Cardiac muscle cell (in vitro differentiated cells and primary cell): Measurements from ENCODE around the gene IER2. TPM values are rescaled to one million over a fixed set of nuclear protein-coding genes. Genes with fewer than 3 reads are reported as not detected.

Experiments
- DNase-seq, 2 donors: peaks; one replicate each; pipeline versions ENCODE4 v3.0.0 to v3.0.0-alpha.2; 2010 to 2017; ENCODE audit warnings: low read depth in 1 of 2, low spot score in 1 of 2
- H3K27ac ChIP-seq: fragments of 200-600 bp; sonication (generic); 2 replicates; pipeline ENCODE4 v1.5.1; 2016
- H3K27me3 ChIP-seq: fragments of 200-600 bp; sonication (generic); 2 replicates; pipeline ENCODE4 v1.6.0; 2016; ENCODE audit warnings: control low read depth
- H3K36me3 ChIP-seq: fragments of 200-600 bp; sonication (generic); 2 replicates; pipeline ENCODE4 v1.5.1; 2016; ENCODE audit warnings: control low read depth
- H3K4me1 ChIP-seq: fragments of 200-600 bp; sonication (generic); 2 replicates; pipeline ENCODE4 v1.8.1; 2017; ENCODE audit warnings: low read depth, mild to moderate bottlenecking, mixed run types
- H3K4me3 ChIP-seq: fragments of 200-600 bp; sonication (generic); 2 replicates; pipeline ENCODE4 v1.5.1; 2016; ENCODE audit warnings: mild to moderate bottlenecking
- H3K9me3 ChIP-seq: fragments of 200-600 bp; sonication (generic); 2 replicates; pipeline ENCODE4 v1.5.1; 2017; ENCODE audit warnings: low read depth, mild to moderate bottlenecking, control low read depth
- polyA plus RNA-seq: library from polyadenylated mRNA; unstranded; fragments of >200 nt; fragmentation: Nextera tagmentation; extraction: Ambion mirVana; gene quantifications from 2 replicates; pipeline ENCODE4 v1.2.1, GENCODE V29; 2016
- total RNA-seq: library from RNA; depleted of rRNA; stranded (reverse); fragments of >200 nt; gene quantifications from 2 replicates; pipeline ENCODE4 v1.2.3, GENCODE V29; 2016
- TF ChIP-seq, protein P1 (sequence below): IDR thresholded peaks from 2 replicates; pipeline ENCODE4 v1.5.1; 2012; ENCODE audit warnings: low read depth, mild to moderate bottlenecking, low read length

Gene IER2
- total and polyA plus RNA-seq, 2 experiments from 2014 or later, result 77.6 to 110 TPM

DNA sequence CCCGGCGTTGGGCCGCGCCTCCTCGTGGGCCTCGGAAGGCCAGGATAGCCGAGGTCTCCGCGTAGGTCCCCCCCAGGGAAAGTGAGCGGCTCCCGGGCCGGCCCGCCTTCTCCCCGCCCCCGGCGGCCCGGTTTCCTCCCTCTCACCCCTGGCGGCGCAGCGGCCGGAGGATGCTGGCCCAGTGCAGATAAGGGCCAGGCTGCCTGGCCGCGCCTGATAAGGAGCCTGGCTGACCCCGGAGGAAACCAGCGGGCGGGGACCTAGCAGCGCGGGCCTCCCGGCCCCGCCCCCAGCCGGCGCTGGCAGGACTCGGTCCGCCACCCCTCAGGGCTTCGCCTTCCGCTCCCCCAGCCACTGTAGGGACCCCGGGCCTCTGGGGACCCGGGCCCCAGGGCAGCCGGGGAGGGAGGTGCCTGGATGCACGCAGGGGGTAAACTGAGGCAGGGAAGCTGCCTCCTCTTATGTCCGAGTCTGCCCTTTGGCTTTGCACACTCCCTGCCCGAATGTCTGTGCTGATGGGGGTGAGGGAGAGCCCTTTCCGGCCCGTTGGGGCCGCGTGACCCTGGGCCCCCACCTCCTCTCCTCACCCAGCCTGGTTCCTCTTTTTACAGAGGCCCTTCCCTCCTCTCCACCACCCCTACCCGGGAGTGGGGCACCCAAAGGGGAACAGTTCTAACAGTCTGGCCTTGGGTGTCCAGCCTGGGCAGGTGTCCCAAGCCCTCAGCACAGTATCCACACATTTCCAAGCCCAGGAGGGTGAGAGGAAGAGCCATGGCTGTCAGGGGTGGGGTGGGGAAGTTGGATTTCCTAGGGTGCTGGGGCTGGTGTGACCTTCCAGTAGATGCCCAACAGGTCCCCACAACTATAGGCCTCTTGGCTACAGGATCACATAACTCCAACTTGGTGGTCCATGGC is 47.3 kb upstream of the IER2 start, which contains the start of gene LYL1:
TSS of gene LYL1 (minus strand) at position 193 of the 915 bp plus-strand sequence. CDS start 1,687 bp downstream, outside the sequence.
- TF ChIP-seq, protein P1, sequence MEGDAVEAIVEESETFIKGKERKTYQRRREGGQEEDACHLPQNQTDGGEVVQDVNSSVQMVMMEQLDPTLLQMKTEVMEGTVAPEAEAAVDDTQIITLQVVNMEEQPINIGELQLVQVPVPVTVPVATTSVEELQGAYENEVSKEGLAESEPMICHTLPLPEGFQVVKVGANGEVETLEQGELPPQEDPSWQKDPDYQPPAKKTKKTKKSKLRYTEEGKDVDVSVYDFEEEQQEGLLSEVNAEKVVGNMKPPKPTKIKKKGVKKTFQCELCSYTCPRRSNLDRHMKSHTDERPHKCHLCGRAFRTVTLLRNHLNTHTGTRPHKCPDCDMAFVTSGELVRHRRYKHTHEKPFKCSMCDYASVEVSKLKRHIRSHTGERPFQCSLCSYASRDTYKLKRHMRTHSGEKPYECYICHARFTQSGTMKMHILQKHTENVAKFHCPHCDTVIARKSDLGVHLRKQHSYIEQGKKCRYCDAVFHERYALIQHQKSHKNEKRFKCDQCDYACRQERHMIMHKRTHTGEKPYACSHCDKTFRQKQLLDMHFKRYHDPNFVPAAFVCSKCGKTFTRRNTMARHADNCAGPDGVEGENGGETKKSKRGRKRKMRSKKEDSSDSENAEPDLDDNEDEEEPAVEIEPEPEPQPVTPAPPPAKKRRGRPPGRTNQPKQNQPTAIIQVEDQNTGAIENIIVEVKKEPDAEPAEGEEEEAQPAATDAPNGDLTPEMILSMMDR, result no peak
- peaks cover 7% of the 10 kb centered on the region for H3K4me1 ChIP-seq
- peak within 1 kb of the TSS; percentile 8 for H3K4me3 ChIP-seq
- H3K27ac ChIP-seq, result no peak within 1 kb of the TSS
- peaks cover 39% of the 10 kb centered on the region for H3K27me3 ChIP-seq
- peak; percentile 84 to 89 for DNase-seq
- no peaks in the 10 kb centered on the region for H3K9me3 ChIP-seq
- H3K36me3 ChIP-seq, result no peaks in the 10 kb centered on the region

DNA sequence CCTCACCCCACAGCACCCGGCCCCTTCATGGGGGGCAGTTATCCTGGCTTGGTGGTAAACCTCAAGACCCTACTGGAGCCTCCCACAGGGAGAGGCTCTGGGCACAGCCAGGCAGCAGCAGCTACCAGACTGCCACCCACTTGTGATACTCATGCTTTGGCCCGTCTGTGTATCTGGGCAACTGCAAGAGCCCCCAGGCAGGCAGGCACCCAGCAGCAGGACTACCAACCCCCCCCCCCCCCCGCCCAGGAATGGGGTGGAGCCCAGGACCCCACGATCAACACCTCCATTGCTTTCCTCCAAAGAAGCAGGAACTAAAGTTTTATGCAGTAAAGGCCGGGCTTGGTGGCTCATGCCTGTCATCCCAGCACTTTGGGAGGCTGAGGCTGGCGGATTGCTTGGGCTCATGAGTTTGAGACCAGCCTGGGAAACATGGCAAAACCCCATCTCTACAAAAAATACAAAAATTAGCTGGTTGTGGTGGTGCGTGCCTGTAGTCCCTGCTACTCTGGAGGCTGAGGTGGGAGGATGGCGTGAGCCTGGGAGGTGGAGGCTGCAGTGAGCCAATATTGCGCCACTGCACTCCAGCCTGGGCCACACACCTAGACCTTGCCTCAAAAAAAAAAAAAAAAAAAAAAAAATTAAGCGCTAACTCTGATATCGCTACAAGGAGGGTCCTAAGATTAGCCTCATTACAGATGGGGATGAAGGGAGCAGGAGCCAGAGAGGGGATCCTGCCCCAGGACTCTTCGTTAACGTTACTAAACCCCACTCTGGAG is 46.4 kb upstream of the IER2 start:
- no peaks in the 10 kb centered on the region for H3K9me3 ChIP-seq
- H3K4me1 ChIP-seq, result peaks cover 7% of the 10 kb centered on the region
- H3K36me3 ChIP-seq, result no peaks in the 10 kb centered on the region
- peaks cover 31% of the 10 kb centered on the region for H3K27me3 ChIP-seq
- no peak for DNase-seq
- no peak overlapping the region for H3K27ac ChIP-seq
- no peak overlapping the region for H3K4me3 ChIP-seq
- TF ChIP-seq, protein P1, result no peak

DNA sequence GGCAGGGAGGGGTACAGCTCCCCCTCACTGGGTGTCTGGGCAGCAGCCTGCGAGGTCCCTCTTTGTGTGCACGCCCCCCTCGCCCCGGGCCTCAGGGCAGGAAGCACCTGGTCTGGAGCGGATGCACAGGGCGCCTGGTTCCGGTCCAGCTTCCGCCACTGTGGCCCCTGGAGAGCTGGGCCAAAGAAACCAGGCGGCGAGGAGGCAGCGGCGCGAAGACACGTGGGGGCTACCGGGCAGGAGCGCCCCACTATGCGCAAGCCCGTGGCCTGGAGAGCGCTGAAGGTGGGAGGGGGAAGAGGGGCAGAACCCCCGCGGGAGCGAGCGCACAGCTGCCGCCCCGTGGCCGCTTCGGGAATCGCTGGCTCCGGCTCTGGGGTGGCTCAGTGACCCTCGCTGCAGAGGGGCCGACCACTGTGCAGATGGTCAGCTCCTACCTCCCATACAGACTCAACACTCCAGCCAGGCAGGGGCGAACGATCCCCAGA is 45.8 kb upstream of the IER2 start:
- no peaks in the 10 kb centered on the region for H3K9me3 ChIP-seq
- DNase-seq, result peak in 1 of 2 donors; percentile 28
- peaks cover 7% of the 10 kb centered on the region for H3K4me1 ChIP-seq
- no peak overlapping the region for H3K4me3 ChIP-seq
- TF ChIP-seq, protein P1, result peak; percentile 71
- peaks cover 25% of the 10 kb centered on the region for H3K27me3 ChIP-seq
- no peak overlapping the region for H3K27ac ChIP-seq
- H3K36me3 ChIP-seq, result no peaks in the 10 kb centered on the region

DNA sequence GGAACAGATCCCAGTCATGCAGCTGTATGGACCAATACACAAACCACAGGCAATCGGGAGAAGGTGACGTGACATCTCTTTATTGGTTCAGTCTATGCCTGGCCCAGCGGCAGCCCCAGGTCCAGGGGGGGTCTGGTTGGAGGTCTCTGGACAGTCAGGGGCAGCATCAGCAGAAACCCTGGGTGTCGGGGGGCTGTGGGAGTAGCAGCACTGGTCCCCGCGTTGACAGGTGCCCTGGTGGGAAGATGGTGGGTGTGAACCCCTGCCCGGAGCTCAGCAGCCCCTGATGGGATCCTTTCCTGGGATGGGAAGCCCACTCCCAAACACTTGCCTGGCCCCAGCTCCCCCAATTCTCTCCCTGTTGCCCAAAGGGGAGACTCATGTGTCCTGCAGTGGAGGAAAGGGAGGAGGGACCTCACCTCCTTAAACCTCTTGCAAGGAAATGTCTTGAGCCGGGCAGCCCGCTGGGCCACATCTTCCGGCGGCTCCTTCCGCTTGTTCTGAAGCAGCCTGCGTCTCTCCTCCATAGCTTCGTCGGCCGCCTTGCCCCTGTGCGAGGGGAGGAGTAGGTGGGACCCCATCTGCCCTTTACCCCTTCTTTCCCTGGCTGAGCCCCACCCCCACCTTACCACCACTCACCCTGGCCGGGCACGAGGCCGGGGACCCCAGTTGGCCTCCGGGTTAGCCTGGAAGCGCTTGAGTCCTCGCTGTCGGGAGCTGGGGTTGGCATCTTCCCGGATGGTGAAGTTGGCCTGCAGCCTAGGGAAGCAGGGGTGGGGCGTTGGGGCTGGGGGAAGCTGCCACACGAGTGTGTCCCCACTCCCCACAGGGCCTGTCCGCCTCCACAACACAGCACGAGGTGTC is 45.1 kb upstream of the IER2 start:
- H3K27me3 ChIP-seq, result peaks cover 18% of the 10 kb centered on the region
- H3K36me3 ChIP-seq, result no peaks in the 10 kb centered on the region
- no peak overlapping the region for H3K27ac ChIP-seq
- no peak overlapping the region for H3K4me3 ChIP-seq
- peaks cover 7% of the 10 kb centered on the region for H3K4me1 ChIP-seq
- TF ChIP-seq, protein P1, result no peak
- no peak for DNase-seq
- no peaks in the 10 kb centered on the region for H3K9me3 ChIP-seq
